DND-41 (cell line): Measurements from ENCODE around the gene PLP1.
"Not testable (repeated sequence)": the region's sequence is repeated elsewhere in the genome, so short reads cannot be mapped to it uniquely, and the experiment has no call there.

Source experiments
- ATAC-seq: fragments of 200-7000 bp; cut with Tn5 transposase; 3 replicates; pipeline ENCODE4 v1.9.1; 2021; ENCODE audit warnings: low read depth; ENCODE audit not compliant: insufficient read depth
- DNase-seq: peaks from one replicate; pipeline ENCODE4 v3.0.0-alpha.2; 2020
- H2AFZ ChIP-seq: 2 replicates; pipeline ENCODE4 v1.6.0; 2012; ENCODE audit warnings: low read depth, low read length
- H3K27ac ChIP-seq: 2 replicates; pipeline ENCODE4 v1.5.1; 2012; ENCODE audit warnings: low read length, inconsistent platforms
- H3K27me3 ChIP-seq: fragments of 200-600 bp; sonication (generic); 2 replicates; pipeline ENCODE4 v1.6.0; 2012; ENCODE audit warnings: low read length, mild to moderate bottlenecking, inconsistent platforms; ENCODE audit not compliant: insufficient read depth, poor library complexity
- H3K36me3 ChIP-seq: 2 replicates; pipeline ENCODE4 v1.5.1; 2012; ENCODE audit warnings: low read length, inconsistent platforms; ENCODE audit not compliant: insufficient read depth
- H3K4me1 ChIP-seq: 2 replicates; pipeline ENCODE4 v1.5.1; 2012; ENCODE audit warnings: mild to moderate bottlenecking, low read length; ENCODE audit not compliant: insufficient read depth
- H3K4me2 ChIP-seq: 2 replicates; pipeline ENCODE4 v1.6.0; 2012; ENCODE audit warnings: mild to moderate bottlenecking, moderate library complexity, low read length, inconsistent platforms; ENCODE audit not compliant: insufficient read depth
- H3K4me3 ChIP-seq, 2 experiments: fragments of 200-600 bp in 1 of 2; shearing (Covaris generic) in 1 of 2; 2 replicates each; pipeline ENCODE4 v1.5.1; 2012 to 2016; ENCODE audit warnings: inconsistent platforms in 2 of 2, low read length in 2 of 2, mild to moderate bottlenecking in 2 of 2, low read depth in 1 of 2, moderate library complexity in 1 of 2
- H3K79me2 ChIP-seq: 2 replicates; pipeline ENCODE4 v1.6.0; 2012; ENCODE audit warnings: low read length, inconsistent platforms; ENCODE audit not compliant: insufficient read depth
- H3K9ac ChIP-seq: 2 replicates; pipeline ENCODE4 v1.6.0; 2012; ENCODE audit warnings: low read depth, mild to moderate bottlenecking, inconsistent platforms, low read length, moderate library complexity
- H3K9me3 ChIP-seq: 2 replicates; pipeline ENCODE4 v1.5.1; 2012; ENCODE audit warnings: low read length, moderate library complexity, mild to moderate bottlenecking, inconsistent platforms; ENCODE audit not compliant: insufficient read depth, severe bottlenecking
- H4K20me1 ChIP-seq: 2 replicates; pipeline ENCODE4 v1.6.0; 2012; ENCODE audit warnings: low read length; ENCODE audit not compliant: insufficient read depth
- EZH2 ChIP-seq: IDR thresholded peaks from 3 replicates; pipeline ENCODE4 v1.6.1; 2012; ENCODE audit warnings: borderline replicate concordance, low read depth, mild to moderate bottlenecking, moderate library complexity, low read length, inconsistent platforms; ENCODE audit not compliant: severe bottlenecking
- TF ChIP-seq, protein P1 (sequence below): IDR thresholded peaks from 2 replicates; pipeline ENCODE4 v1.5.1; 2012; ENCODE audit warnings: borderline replicate concordance, low read length, moderate library complexity, mild to moderate bottlenecking; ENCODE audit not compliant: poor library complexity, severe bottlenecking; ENCODE audit errors: extremely low read depth

Gene PLP1

GRCh38 chrX:103811858-103812257, 35.2 kb downstream of the PLP1 start:
- Histone ChIP-seq H4K20me1 (no peaks in the 10 kb centered on the region), H3K4me2 (no peak overlapping the region), H3K27me3 (no peaks in the 10 kb centered on the region), H3K9me3 (no peaks in the 10 kb centered on the region), H3K79me2 (no peaks in the 10 kb centered on the region), H3K36me3 (no peaks in the 10 kb centered on the region), H3K4me1 (no peaks in the 10 kb centered on the region), H2AFZ (no peak overlapping the region), H3K27ac (no peak overlapping the region), H3K4me3 (no peak overlapping the region), H3K9ac (no peak overlapping the region)
- TF ChIP-seq, protein P1, sequence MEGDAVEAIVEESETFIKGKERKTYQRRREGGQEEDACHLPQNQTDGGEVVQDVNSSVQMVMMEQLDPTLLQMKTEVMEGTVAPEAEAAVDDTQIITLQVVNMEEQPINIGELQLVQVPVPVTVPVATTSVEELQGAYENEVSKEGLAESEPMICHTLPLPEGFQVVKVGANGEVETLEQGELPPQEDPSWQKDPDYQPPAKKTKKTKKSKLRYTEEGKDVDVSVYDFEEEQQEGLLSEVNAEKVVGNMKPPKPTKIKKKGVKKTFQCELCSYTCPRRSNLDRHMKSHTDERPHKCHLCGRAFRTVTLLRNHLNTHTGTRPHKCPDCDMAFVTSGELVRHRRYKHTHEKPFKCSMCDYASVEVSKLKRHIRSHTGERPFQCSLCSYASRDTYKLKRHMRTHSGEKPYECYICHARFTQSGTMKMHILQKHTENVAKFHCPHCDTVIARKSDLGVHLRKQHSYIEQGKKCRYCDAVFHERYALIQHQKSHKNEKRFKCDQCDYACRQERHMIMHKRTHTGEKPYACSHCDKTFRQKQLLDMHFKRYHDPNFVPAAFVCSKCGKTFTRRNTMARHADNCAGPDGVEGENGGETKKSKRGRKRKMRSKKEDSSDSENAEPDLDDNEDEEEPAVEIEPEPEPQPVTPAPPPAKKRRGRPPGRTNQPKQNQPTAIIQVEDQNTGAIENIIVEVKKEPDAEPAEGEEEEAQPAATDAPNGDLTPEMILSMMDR = no peak
- no peak for TF ChIP-seq EZH2
- no peak for ATAC-seq
- no peak for DNase-seq

DNA sequence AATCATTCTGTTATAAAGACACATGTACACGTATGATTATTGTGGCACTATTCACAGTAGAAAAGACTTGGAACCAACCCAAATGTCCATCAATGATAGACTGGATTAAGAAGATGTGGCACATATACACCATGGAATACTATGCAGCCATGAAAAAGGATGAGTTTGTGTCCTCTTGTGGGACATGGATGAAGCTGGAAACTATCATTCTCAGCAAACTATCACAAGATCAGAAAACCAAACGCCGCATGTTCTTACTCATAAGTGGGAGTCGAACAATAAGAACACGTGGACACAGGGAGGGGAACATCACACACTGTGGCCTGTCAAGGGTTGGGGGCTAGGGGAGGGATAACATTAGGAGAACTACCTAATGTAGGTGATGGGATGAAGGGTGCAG, 40.5 kb downstream of the PLP1 start:
- H3K9ac ChIP-seq, H3K4me2 ChIP-seq, DNase-seq, H3K79me2 ChIP-seq, H3K27me3 ChIP-seq, H3K36me3 ChIP-seq, H2AFZ ChIP-seq, H4K20me1 ChIP-seq, H3K9me3 ChIP-seq, H3K4me1 ChIP-seq, H3K4me3 ChIP-seq, H3K27ac ChIP-seq: not testable (repeated sequence)
- ATAC-seq = 0 out of 3 replicates have a peak, but pooled peaks have one; percentile 24

- Histone ChIP-seq H2AFZ (no peak overlapping the region), H3K36me3 (no peaks in the 10 kb centered on the region), H3K27me3 (no peaks in the 10 kb centered on the region), H3K79me2 (no peaks in the 10 kb centered on the region), H3K27ac (no peak overlapping the region), H3K9ac (no peak overlapping the region), H3K9me3 (no peaks in the 10 kb centered on the region), H3K4me1 (no peaks in the 10 kb centered on the region), H4K20me1 (no peaks in the 10 kb centered on the region), H3K4me2 (no peak overlapping the region), H3K4me3 (no peak overlapping the region)
- ATAC-seq = peak; percentile 73
- peak; percentile 15 for DNase-seq
- TF ChIP-seq EZH2 = no peak
- TF ChIP-seq, protein P1 = peak; percentile 64
Measured at GRCh38 chrX:103817502-103817901, 40.9 kb downstream of the PLP1 start.

DNA sequence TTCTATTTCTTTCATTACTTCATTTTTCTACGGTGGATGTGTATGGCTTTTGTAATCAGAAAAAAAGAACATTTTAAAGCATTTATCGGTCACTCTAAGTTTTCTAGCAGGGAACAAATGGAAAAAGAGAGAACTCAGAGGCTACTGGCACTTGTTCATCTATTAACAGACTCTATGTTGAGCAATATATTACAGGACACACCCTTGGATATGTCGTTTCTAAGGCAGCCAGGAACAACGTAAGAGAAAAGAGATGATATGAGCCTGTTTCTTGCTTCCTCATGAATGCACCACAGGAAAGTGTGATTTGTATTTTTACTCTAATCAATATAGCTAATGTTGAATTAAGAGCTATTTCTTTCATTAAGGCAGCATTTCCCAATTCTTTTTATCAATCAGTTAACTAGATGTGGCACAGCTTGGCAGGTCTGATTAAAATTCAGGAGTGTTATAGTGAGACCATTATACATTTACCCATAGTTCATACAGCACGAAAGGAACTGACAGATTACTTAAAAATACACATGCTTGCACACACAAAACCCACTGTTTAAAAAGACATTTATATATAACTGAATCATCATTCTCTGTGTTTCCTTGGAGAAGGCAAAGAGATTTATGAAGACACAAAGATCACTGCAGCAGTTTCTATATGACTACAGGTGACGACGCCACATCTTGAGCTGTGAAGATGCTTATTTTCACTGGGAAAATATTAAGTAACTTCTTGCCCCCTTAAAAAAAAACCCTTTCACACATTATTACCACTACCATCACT, 42.4 kb downstream of the PLP1 start:
- no peak overlapping the region for H3K9ac ChIP-seq
- DNase-seq (no peak), ATAC-seq (no peak)
- H3K4me3 ChIP-seq = no peak overlapping the region
- no peaks in the 10 kb centered on the region for H3K27me3 ChIP-seq
- H3K36me3 ChIP-seq = no peaks in the 10 kb centered on the region
- no peaks in the 10 kb centered on the region for H3K9me3 ChIP-seq
- TF ChIP-seq, protein P1 = no peak
- H4K20me1 ChIP-seq = no peaks in the 10 kb centered on the region
- no peaks in the 10 kb centered on the region for H3K79me2 ChIP-seq
- H3K27ac ChIP-seq = no peak overlapping the region
- H3K4me2 ChIP-seq = no peak overlapping the region
- no peak overlapping the region for H2AFZ ChIP-seq
- H3K4me1 ChIP-seq = no peaks in the 10 kb centered on the region

GRCh38 chrX:103820802-103821201, 44.2 kb downstream of the PLP1 start:
- not testable (repeated sequence) for H3K27ac ChIP-seq, H3K79me2 ChIP-seq, H2AFZ ChIP-seq, H4K20me1 ChIP-seq, H3K4me2 ChIP-seq, H3K4me3 ChIP-seq, H3K36me3 ChIP-seq, H3K4me1 ChIP-seq, H3K9me3 ChIP-seq, H3K9ac ChIP-seq, ATAC-seq, H3K27me3 ChIP-seq, DNase-seq
